ENCODE results near the gene SOCS1. TPM values are rescaled to one million over a fixed set of nuclear protein-coding genes. Genes with fewer than 3 reads are reported as not detected.

Gene SOCS1
- total and polyA plus RNA-seq, 2 donors (not counting 1 experiment from before 2014, with no cell fraction given) = 29.7 to 107 TPM

DNA sequence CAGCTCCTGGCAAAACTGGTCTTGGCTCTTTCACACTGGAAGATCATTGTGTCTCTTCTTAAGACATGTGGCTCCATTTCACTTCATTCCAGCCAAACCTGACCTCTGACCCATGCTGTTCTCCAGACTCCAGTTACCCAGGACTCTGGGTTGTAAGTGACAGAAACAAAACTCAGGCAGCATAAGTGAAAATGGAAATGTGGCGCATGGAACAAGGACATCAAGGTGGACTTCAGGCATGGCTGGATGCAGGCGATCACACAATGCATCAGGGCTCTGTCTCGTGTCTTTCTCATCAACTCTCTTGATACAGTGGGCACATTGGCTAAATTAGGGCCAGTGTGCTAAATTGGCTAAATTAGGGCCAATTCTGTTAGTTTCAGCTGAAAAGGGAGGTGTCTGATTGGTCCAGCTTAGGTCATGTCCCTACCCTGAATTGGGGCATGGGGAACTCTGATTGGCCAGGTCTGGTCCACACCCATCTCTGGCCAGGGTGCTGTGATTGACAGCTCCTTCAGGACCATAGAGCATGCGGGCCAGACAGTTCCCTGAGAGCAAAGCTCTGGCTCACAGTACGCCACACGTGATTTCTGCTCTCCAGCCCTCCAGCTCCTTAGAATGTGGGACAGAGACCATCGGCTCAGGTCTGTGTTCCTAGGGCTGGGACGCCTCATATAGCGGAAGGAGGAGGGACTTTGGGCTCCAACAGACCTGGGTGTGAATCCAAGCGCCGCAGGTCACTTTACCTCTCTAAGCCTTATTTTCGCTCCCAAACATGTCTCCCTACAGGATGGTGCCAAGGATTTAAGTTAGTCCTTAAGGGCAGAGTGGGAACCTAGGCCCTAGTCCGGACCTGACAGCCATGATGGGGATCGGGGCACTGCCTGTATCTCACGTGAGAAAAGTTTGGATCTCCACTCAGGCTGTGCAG is 17.5 kb downstream of the SOCS1 start:
- ChIA-PET CTCF (no interaction called here), POLR2A (interaction anchor here (1.0 to 1.1 kb wide), 2 partner anchors 17 to 18 kb away, joined by 3 read pairs; partner anchors contain the start of gene SOCS1)
- intact Hi-C loops (cut with micrococcal nuclease) = no loop called here
- Histone ChIP-seq H3K79me2 (ENCODE audit: control insufficient read depth, insufficient read depth, low read length) (no peaks in the 10 kb centered on the region), H2AFZ (ENCODE audit: insufficient read depth, low read depth, low read length, poor library complexity, severe bottlenecking) (no peak overlapping the region), H3K27ac (ENCODE audit: low read length in 2 of 2) (no peak overlapping the region), H3K27me3 (replicated peaks in 1 of 4; ENCODE audit: control extremely low read depth in 1 of 4, control insufficient read depth in 3 of 4, insufficient read depth in 4 of 4, low read length in 3 of 4) (no peaks in the 10 kb centered on the region), H3K4me2 (replicated peaks; ENCODE audit: low read depth, low read length, poor library complexity, severe bottlenecking) (no peak overlapping the region), H3K36me3 (replicated peaks in 1 of 2; ENCODE audit: control extremely low read depth in 1 of 2, control insufficient read depth in 1 of 2, extremely low read depth in 1 of 2, insufficient read depth in 2 of 2, low read length in 1 of 2) (no peaks in the 10 kb centered on the region), H3K9me3 (ENCODE audit: control extremely low read depth in 1 of 3, control insufficient read depth in 2 of 3, insufficient read depth in 1 of 3, low read length in 2 of 3) (no peaks in the 10 kb centered on the region), H3K9ac (ENCODE audit: low read length) (no peak overlapping the region), H3K4me3 (ENCODE audit: control extremely low read depth in 1 of 5, extremely low read depth in 1 of 5, insufficient read depth in 1 of 5, low read depth in 2 of 5, low read length in 4 of 5) (no peak overlapping the region), H4K20me1 (ENCODE audit: control insufficient read depth, insufficient read depth, low read length, poor library complexity, severe bottlenecking) (no peaks in the 10 kb centered on the region), H3K4me1 (ENCODE audit: control insufficient read depth in 2 of 2, insufficient read depth in 2 of 2, low read length in 2 of 2) (peaks cover 8 to 13% of the 10 kb centered on the region in 2 donors)
- TF ChIP-seq EZH2 (IDR thresholded peaks at IDR 0.05; ENCODE audit: borderline replicate concordance, insufficient read depth, low read depth, low read length, poor library complexity, severe bottlenecking) = no peak
- TF ChIP-seq, protein P1, sequence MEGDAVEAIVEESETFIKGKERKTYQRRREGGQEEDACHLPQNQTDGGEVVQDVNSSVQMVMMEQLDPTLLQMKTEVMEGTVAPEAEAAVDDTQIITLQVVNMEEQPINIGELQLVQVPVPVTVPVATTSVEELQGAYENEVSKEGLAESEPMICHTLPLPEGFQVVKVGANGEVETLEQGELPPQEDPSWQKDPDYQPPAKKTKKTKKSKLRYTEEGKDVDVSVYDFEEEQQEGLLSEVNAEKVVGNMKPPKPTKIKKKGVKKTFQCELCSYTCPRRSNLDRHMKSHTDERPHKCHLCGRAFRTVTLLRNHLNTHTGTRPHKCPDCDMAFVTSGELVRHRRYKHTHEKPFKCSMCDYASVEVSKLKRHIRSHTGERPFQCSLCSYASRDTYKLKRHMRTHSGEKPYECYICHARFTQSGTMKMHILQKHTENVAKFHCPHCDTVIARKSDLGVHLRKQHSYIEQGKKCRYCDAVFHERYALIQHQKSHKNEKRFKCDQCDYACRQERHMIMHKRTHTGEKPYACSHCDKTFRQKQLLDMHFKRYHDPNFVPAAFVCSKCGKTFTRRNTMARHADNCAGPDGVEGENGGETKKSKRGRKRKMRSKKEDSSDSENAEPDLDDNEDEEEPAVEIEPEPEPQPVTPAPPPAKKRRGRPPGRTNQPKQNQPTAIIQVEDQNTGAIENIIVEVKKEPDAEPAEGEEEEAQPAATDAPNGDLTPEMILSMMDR (IDR thresholded peaks at IDR 0.05) = no peak
- Mint-ChIP-seq H3K27ac (no peak overlapping the region), H3K27me3 (no peaks in the 10 kb centered on the region), H3K4me3 (no peak overlapping the region), H3K4me1 (peaks cover 9% of the 10 kb centered on the region), H3K9me3 (ENCODE audit: insufficient read depth) (no peaks in the 10 kb centered on the region)
- ATAC-seq (ENCODE audit: low read depth) (no peak), DNase-seq (no peak)
- WGBS (ENCODE audit: insufficient coverage) = 97% methylated on average over 10 of the region's 15 CpGs

Measured in B cell (primary cell).